H1 (cell line): ENCODE data around the gene HILPDA. TPM values are rescaled to one million over a fixed set of nuclear protein-coding genes. Genes with fewer than 3 reads are reported as not detected.

Source experiments
- RNF2 ChIP-seq: fragments of 200-900, 300-1000 bp; sonication (generic); IDR thresholded peaks from 2 replicates; pipeline ENCODE4 v1.7.1; 2016; ENCODE audit warnings: borderline replicate concordance, low read depth, mild to moderate bottlenecking, antibody characterized with exemption, low read length; ENCODE audit not compliant: poor library complexity, severe bottlenecking; ENCODE audit errors: missing control alignments
- SIN3A ChIP-seq, 2 experiments: IDR thresholded peaks in 1 of 2; conservative IDR thresholded peaks in 1 of 2; 2 replicates each; pipeline ENCODE4 v1.6.1; 2011 to 2012; ENCODE audit warnings: low read length in 2 of 2, improper control_type of control experiment in 1 of 2, low read depth in 1 of 2, mild to moderate bottlenecking in 1 of 2
- SP1 ChIP-seq: IDR thresholded peaks from 2 replicates; pipeline ENCODE4 v1.6.1; 2011; ENCODE audit warnings: low read depth, low read length
- TAF1 ChIP-seq: IDR thresholded peaks from 2 replicates; pipeline ENCODE4 v1.6.1; 2011; ENCODE audit warnings: mild to moderate bottlenecking, low read depth, low read length
- ZNF274 ChIP-seq: IDR thresholded peaks from 2 replicates; pipeline ENCODE4 v1.7.0; 2012; ENCODE audit warnings: low read length, borderline replicate concordance; ENCODE audit errors: extremely low read depth
- polyA plus RNA-seq, 7 experiments: library from polyadenylated mRNA; depleted of rRNA in 3 of 7; stranded (reverse) in 5 of 7; unstranded in 2 of 7; fragments of >200 nt in 5 of 7; fragments of 200-250 nt in 2 of 7; gene quantifications; 1 replicate in 5 of 7; 2 replicates in 1 of 7; 4 replicates in 1 of 7; pipeline versions ENCODE4 v1.2.1 to v1.2.3, GENCODE V29; 2011 to 2013; ENCODE audit warnings: missing spikeins in 2 of 7, mixed read lengths in 2 of 7
- total RNA-seq: library from RNA; stranded (reverse); fragmentation: NEBNext Ultra II Directional; extraction: Animal tissue kit (Norgen Biotek cat#: 25700); gene quantifications from 2 replicates; pipeline ENCODE4 v1.2.1, GENCODE V29; 2021
- TF ChIP-seq, protein P1 (sequence below): fragments of 300-600 bp; sonication (generic); IDR thresholded peaks from 2 replicates; pipeline ENCODE4 v1.7.1; 2012; ENCODE audit warnings: low read length, moderate library complexity, mild to moderate bottlenecking, inconsistent platforms; ENCODE audit not compliant: insufficient replicate concordance
- TF ChIP-seq, protein P2 (sequence below): IDR thresholded peaks from 2 replicates; pipeline ENCODE4 v1.6.1; 2012; ENCODE audit warnings: inconsistent platforms
- TF ChIP-seq, protein P3 (sequence below): IDR thresholded peaks from 2 replicates; pipeline ENCODE4 v1.6.1; 2011; ENCODE audit warnings: low read depth, mild to moderate bottlenecking, low read length; ENCODE audit not compliant: insufficient read depth
- TF ChIP-seq, protein P4 (sequence below): IDR thresholded peaks from 2 replicates; pipeline ENCODE4 v1.6.1; 2012; ENCODE audit warnings: inconsistent platforms

Gene HILPDA
- total and polyA plus RNA-seq, 2 of the 8 experiments (the other 6 are each of a cell fraction or from before 2014, with no cell fraction given), result 35.6 to 80.0 TPM

DNA sequence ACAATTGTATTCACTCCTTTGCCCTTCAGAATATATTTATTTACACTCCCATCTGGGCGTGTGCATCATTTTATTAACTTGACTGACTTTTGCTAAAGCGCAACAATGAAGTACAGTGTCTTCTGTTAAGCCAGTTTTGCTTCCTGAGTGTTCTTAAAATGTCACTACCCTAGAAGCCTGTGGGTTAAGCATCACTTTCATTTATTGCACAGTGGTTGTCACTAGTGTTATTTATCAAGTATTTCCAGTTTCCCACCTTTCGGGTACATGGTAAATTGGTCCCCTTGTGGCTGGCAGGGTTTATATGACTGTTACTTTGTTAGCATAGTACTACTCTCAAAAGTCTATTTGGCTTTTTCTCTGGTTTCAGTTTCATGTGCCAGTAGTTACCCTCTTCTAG lies 3.3 kb downstream of the HILPDA start (continued):
- TF ChIP-seq, protein P1, sequence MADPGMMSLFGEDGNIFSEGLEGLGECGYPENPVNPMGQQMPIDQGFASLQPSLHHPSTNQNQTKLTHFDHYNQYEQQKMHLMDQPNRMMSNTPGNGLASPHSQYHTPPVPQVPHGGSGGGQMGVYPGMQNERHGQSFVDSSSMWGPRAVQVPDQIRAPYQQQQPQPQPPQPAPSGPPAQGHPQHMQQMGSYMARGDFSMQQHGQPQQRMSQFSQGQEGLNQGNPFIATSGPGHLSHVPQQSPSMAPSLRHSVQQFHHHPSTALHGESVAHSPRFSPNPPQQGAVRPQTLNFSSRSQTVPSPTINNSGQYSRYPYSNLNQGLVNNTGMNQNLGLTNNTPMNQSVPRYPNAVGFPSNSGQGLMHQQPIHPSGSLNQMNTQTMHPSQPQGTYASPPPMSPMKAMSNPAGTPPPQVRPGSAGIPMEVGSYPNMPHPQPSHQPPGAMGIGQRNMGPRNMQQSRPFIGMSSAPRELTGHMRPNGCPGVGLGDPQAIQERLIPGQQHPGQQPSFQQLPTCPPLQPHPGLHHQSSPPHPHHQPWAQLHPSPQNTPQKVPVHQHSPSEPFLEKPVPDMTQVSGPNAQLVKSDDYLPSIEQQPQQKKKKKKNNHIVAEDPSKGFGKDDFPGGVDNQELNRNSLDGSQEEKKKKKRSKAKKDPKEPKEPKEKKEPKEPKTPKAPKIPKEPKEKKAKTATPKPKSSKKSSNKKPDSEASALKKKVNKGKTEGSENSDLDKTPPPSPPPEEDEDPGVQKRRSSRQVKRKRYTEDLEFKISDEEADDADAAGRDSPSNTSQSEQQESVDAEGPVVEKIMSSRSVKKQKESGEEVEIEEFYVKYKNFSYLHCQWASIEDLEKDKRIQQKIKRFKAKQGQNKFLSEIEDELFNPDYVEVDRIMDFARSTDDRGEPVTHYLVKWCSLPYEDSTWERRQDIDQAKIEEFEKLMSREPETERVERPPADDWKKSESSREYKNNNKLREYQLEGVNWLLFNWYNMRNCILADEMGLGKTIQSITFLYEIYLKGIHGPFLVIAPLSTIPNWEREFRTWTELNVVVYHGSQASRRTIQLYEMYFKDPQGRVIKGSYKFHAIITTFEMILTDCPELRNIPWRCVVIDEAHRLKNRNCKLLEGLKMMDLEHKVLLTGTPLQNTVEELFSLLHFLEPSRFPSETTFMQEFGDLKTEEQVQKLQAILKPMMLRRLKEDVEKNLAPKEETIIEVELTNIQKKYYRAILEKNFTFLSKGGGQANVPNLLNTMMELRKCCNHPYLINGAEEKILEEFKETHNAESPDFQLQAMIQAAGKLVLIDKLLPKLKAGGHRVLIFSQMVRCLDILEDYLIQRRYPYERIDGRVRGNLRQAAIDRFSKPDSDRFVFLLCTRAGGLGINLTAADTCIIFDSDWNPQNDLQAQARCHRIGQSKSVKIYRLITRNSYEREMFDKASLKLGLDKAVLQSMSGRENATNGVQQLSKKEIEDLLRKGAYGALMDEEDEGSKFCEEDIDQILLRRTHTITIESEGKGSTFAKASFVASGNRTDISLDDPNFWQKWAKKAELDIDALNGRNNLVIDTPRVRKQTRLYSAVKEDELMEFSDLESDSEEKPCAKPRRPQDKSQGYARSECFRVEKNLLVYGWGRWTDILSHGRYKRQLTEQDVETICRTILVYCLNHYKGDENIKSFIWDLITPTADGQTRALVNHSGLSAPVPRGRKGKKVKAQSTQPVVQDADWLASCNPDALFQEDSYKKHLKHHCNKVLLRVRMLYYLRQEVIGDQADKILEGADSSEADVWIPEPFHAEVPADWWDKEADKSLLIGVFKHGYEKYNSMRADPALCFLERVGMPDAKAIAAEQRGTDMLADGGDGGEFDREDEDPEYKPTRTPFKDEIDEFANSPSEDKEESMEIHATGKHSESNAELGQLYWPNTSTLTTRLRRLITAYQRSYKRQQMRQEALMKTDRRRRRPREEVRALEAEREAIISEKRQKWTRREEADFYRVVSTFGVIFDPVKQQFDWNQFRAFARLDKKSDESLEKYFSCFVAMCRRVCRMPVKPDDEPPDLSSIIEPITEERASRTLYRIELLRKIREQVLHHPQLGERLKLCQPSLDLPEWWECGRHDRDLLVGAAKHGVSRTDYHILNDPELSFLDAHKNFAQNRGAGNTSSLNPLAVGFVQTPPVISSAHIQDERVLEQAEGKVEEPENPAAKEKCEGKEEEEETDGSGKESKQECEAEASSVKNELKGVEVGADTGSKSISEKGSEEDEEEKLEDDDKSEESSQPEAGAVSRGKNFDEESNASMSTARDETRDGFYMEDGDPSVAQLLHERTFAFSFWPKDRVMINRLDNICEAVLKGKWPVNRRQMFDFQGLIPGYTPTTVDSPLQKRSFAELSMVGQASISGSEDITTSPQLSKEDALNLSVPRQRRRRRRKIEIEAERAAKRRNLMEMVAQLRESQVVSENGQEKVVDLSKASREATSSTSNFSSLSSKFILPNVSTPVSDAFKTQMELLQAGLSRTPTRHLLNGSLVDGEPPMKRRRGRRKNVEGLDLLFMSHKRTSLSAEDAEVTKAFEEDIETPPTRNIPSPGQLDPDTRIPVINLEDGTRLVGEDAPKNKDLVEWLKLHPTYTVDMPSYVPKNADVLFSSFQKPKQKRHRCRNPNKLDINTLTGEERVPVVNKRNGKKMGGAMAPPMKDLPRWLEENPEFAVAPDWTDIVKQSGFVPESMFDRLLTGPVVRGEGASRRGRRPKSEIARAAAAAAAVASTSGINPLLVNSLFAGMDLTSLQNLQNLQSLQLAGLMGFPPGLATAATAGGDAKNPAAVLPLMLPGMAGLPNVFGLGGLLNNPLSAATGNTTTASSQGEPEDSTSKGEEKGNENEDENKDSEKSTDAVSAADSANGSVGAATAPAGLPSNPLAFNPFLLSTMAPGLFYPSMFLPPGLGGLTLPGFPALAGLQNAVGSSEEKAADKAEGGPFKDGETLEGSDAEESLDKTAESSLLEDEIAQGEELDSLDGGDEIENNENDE, result no peak
- TF ChIP-seq SP1, result no peak
- TF ChIP-seq ZNF274, result no peak
- TF ChIP-seq, protein P2, sequence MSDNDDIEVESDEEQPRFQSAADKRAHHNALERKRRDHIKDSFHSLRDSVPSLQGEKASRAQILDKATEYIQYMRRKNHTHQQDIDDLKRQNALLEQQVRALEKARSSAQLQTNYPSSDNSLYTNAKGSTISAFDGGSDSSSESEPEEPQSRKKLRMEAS, result no peak
- TF ChIP-seq, protein P3, sequence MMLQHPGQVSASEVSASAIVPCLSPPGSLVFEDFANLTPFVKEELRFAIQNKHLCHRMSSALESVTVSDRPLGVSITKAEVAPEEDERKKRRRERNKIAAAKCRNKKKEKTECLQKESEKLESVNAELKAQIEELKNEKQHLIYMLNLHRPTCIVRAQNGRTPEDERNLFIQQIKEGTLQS, result no peak
- TF ChIP-seq, protein P4, sequence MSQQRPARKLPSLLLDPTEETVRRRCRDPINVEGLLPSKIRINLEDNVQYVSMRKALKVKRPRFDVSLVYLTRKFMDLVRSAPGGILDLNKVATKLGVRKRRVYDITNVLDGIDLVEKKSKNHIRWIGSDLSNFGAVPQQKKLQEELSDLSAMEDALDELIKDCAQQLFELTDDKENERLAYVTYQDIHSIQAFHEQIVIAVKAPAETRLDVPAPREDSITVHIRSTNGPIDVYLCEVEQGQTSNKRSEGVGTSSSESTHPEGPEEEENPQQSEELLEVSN, result no peak
- TF ChIP-seq TAF1, result no peak
- no peak for TF ChIP-seq SIN3A (conservative IDR thresholded peaks at IDR 0.05 in 1 of 2, IDR thresholded peaks at IDR 0.05 in 1 of 2; ENCODE audit: low read depth in 1 of 2, low read length in 2 of 2)
- no peak for TF ChIP-seq RNF2
